GM12864 (cell line): ENCODE results near the gene LINC00305.

Experiments
- DNase-seq: peaks from one replicate; pipeline ENCODE4 v3.0.0-alpha.2; 2011; ENCODE audit warnings: low read depth
- H3K4me3 ChIP-seq: 2 replicates; pipeline ENCODE4 v1.5.1; 2011; ENCODE audit warnings: mild to moderate bottlenecking, low read depth, low read length, control low read depth
- CTCF ChIP-seq: IDR thresholded peaks from 2 replicates; pipeline ENCODE4 v1.5.1; 2011; ENCODE audit warnings: low read depth, mild to moderate bottlenecking, moderate library complexity, low read length, control low read depth, inconsistent platforms; ENCODE audit errors: missing control alignments

The LINC00305 gene

DNA sequence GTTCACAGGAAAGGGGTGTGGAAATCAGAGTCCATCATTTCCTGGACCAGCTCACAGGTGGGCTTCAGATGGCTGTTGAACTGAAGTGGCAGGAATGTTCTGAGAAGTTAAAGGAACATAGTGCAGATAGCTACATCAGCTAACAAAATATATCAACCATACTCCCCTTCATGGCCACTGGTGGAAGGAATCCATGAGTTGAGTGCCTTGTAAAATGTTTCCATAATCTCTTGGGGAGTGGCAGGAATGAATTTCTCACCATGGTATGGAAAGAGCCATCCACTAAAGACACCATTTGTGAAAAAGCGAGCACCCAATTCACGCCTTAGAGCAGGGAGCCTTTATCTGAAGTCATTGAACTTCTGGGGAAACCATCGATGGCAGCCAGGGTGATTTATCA is at the start of gene LINC00305:
Gene LINC00305, minus strand, starts transcription at position 101 of the 400 bp plus-strand sequence.
- H3K4me3 ChIP-seq = no peak within 1 kb of the TSS
- no peak for TF ChIP-seq CTCF
- no peak for DNase-seq

- H3K4me3 ChIP-seq = no peak overlapping the region
- no peak for TF ChIP-seq CTCF
- DNase-seq = no peak
These were observed 42.2 kb upstream of the LINC00305 start for GRCh38 chr18:64191069-64191468.

- no peak overlapping the region for H3K4me3 ChIP-seq
- TF ChIP-seq CTCF = no peak
- DNase-seq = no peak
These were observed 37.1 kb upstream of the LINC00305 start for GRCh38 chr18:64185987-64186386.

- no peak for TF ChIP-seq CTCF
- no peak overlapping the region for H3K4me3 ChIP-seq
- DNase-seq = no peak
These were observed 34.8 kb upstream of the LINC00305 start for GRCh38 chr18:64183665-64184064.

- no peak overlapping the region for H3K4me3 ChIP-seq
- TF ChIP-seq CTCF = no peak
- DNase-seq = no peak
These were observed 31.7 kb upstream of the LINC00305 start for GRCh38 chr18:64180617-64181016.

DNA sequence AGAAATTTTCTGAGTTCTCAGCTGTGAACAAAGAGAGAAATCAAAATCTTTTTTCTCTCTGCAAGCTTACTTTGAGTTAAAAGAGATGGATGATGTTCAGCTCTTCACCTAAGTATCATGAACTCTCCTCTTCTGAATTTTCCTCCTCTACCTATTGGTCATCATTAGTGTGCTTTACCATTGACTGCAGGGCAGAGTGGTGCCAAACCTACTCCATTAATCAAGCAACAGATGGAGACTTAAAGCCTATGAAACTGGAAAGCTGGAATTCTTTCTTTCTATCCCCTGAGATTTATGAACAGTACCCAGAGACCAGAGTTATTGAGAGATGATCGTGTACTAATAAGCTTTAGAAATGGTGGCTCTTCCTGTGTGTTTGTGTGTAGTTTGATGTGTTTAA is 31.3 kb upstream of the LINC00305 start:
- no peak for DNase-seq
- TF ChIP-seq CTCF = no peak
- H3K4me3 ChIP-seq = no peak overlapping the region

DNA sequence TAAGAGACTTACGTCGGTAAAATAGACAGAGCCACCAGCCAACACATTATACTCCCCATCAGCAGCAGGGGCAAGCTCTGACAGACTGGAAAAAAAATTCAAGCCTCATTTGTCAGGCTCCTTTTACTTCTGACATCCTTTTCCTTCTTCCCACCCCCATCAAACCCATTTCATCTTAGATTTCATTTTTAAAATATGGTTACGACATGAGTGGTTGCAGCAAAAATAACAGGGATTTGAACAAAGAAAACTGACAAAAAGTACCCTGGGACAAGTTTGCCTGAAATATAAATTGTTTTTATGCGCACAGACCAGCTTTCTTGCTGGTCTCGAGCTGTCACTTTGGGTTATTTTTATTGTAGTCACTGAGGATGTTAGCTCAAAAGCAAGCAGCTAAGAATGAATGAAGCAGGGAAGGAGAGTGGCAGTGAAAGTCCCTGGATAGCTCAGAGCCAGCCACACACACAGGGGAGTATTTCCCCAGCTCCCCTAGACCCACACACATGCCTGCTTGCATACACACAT is 30.7 kb upstream of the LINC00305 start:
- TF ChIP-seq CTCF = no peak
- DNase-seq = no peak
- H3K4me3 ChIP-seq = no peak overlapping the region
